Hepatocyte (in vitro differentiated cells): ENCODE measurements around the gene FNBP1L.

ENCODE experiments used
- CTCF ChIP-seq: fragments of 200-600 bp; sonication (generic); IDR thresholded peaks from 2 replicates; pipeline ENCODE4 v1.5.1; 2016; ENCODE audit warnings: antibody characterized with exemption, mild to moderate bottlenecking; ENCODE audit not compliant: poor library complexity
- EZH2phosphoT487 ChIP-seq: fragments of 200-600 bp; sonication (generic); IDR thresholded peaks from one replicate; pipeline ENCODE4 v1.6.1; 2018; ENCODE audit warnings: antibody characterized with exemption, mild to moderate bottlenecking, low read depth, moderate library complexity; ENCODE audit not compliant: unreplicated experiment, severe bottlenecking

DNA sequence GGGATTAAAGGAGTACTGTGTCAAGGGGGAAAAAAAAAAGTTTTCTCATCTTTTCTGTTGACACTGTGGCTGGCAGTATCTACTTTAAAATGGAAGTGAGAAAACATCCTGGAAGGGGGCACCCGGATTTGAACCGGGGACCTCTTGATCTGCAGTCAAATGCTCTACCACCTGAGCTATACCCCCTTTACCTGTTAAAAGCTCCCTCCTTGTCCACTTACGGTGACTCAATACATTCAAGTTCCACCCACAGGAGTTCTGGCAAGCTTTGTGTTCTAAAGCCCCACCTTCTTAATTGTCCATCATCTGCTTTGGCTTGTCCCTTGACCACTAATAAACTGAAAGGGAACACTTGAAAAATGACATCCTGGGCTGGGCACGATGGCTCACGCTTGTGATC is 68.2 kb downstream of the FNBP1L start:
- TF ChIP-seq EZH2phosphoT487 (no peak), CTCF (no peak)
